SU-DHL-6 (cell line): ENCODE results near the gene WDR44.

Source experiments
- EZH2phosphoT487 ChIP-seq: fragments of 200-600 bp; sonication (generic), shearing (Covaris generic); conservative IDR thresholded peaks from 2 replicates; pipeline ENCODE4 v1.6.1; 2018; ENCODE audit warnings: mild to moderate bottlenecking, antibody characterized with exemption, low read length, moderate library complexity, mixed read lengths
- TF ChIP-seq, protein P1 (sequence below): fragments of 200-600 bp; sonication (generic); IDR thresholded peaks from one replicate; pipeline ENCODE4 v1.5.1; 2017; ENCODE audit warnings: antibody characterized with exemption, mild to moderate bottlenecking, low read length, moderate library complexity; ENCODE audit not compliant: insufficient read depth, poor library complexity, severe bottlenecking

- TF ChIP-seq, protein P1, sequence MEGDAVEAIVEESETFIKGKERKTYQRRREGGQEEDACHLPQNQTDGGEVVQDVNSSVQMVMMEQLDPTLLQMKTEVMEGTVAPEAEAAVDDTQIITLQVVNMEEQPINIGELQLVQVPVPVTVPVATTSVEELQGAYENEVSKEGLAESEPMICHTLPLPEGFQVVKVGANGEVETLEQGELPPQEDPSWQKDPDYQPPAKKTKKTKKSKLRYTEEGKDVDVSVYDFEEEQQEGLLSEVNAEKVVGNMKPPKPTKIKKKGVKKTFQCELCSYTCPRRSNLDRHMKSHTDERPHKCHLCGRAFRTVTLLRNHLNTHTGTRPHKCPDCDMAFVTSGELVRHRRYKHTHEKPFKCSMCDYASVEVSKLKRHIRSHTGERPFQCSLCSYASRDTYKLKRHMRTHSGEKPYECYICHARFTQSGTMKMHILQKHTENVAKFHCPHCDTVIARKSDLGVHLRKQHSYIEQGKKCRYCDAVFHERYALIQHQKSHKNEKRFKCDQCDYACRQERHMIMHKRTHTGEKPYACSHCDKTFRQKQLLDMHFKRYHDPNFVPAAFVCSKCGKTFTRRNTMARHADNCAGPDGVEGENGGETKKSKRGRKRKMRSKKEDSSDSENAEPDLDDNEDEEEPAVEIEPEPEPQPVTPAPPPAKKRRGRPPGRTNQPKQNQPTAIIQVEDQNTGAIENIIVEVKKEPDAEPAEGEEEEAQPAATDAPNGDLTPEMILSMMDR = no peak
- no peak for TF ChIP-seq EZH2phosphoT487
Observed at GRCh38 chrX:118493653-118494297, 147.9 kb downstream of the WDR44 start.
